Measurements from ENCODE around the gene DSP.

- no peak for TF ChIP-seq CREBL2 (CRISPR knock-in tag; IDR thresholded peaks at IDR 0.05; ENCODE audit: borderline replicate concordance)
- no peak for TF ChIP-seq TFE3 (CRISPR knock-in tag; IDR thresholded peaks at IDR 0.05)
- no peak for TF ChIP-seq ETV5 (CRISPR knock-in tag; IDR thresholded peaks at IDR 0.05; ENCODE audit: borderline replicate concordance)
- no peak for TF ChIP-seq ZFX (CRISPR knock-in tag; IDR thresholded peaks at IDR 0.05; ENCODE audit: low read depth)
- no peak for TF ChIP-seq EP300 (IDR thresholded peaks at IDR 0.05; ENCODE audit: low read depth in 2 of 2, low read length in 2 of 2)
- no peak for TF ChIP-seq EP300 (CRISPR knock-in tag; IDR thresholded peaks at IDR 0.05; ENCODE audit: borderline replicate concordance)
- no peak for TF ChIP-seq SMC3 (IDR thresholded peaks at IDR 0.05; ENCODE audit: low read length)
- TF ChIP-seq CTCF (CRISPR knock-in tag; IDR thresholded peaks at IDR 0.05): no peak
- no peak for TF ChIP-seq FOXA1 (IDR thresholded peaks at IDR 0.05)
- no peak for TF ChIP-seq FOXA1 (CRISPR knock-in tag; IDR thresholded peaks at IDR 0.05)
- no peak for TF ChIP-seq POLR2A (IDR thresholded peaks at IDR 0.05; ENCODE audit: insufficient read depth in 1 of 2, low read depth in 2 of 2, low read length in 2 of 2)
- TF ChIP-seq ATF6 (CRISPR knock-in tag; conservative IDR thresholded peaks at IDR 0.05): no peak
- no peak for TF ChIP-seq ZKSCAN8 (CRISPR knock-in tag; IDR thresholded peaks at IDR 0.05; ENCODE audit: borderline replicate concordance)
Measured at GRCh38 chr6:7568021-7568420, 26.6 kb downstream of the DSP start.
